ENCODE data around the gene PRDX4. TPM values are rescaled to one million over a fixed set of nuclear protein-coding genes. Genes with fewer than 3 reads are reported as not detected.

The PRDX4 gene
- total and polyA plus RNA-seq, 2 of the 8 experiments (the other 6 are each of a cell fraction or from before 2014, with no cell fraction given) = 130 TPM

DNA sequence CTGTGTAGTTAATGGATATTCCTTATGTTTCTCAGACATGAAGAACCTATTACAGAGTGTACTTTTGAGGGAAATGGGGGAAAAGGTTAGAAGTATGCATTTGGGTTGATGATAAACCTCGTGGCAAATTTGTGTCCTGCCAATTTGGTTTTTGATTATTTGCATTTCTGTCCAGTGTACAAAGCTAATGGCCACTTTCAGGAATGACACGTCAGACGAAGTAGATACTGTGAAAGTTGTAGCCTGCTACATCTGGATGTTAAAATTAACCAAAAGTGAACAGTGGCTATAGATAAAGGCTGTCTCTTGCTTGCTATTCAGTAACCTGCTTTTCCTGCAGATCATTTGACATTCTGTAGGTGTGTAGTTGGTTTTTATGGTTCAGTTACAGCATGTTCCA is 1.0 kb downstream of the PRDX4 start:
- TF ChIP-seq CHD1 (IDR thresholded peaks at IDR 0.05; ENCODE audit: low read depth, low read length) = no peak
- no peak for TF ChIP-seq CBX5 (IDR thresholded peaks at IDR 0.05; ENCODE audit: low read depth, low read length)
- no peak for TF ChIP-seq NANOG (IDR thresholded peaks at IDR 0.05; ENCODE audit: insufficient read depth, low read depth, low read length, poor library complexity, severe bottlenecking)
- no peak for TF ChIP-seq BCL11A (IDR thresholded peaks at IDR 0.05; ENCODE audit: low read depth in 2 of 2, low read length in 2 of 2)
- TF ChIP-seq SUZ12 (IDR thresholded peaks at IDR 0.05; ENCODE audit: low read length) = no peak
- no peak for TF ChIP-seq KDM1A (IDR thresholded peaks at IDR 0.05; ENCODE audit: borderline replicate concordance, low read length)
- no peak for TF ChIP-seq TEAD4 (IDR thresholded peaks at IDR 0.05; ENCODE audit: low read depth, low read length)
- TF ChIP-seq SP4 (IDR thresholded peaks at IDR 0.05; ENCODE audit: low read length) = no peak
- TF ChIP-seq CBX8 (IDR thresholded peaks at IDR 0.05; ENCODE audit: borderline replicate concordance, low read depth, low read length) = no peak
- TF ChIP-seq RXRA (IDR thresholded peaks at IDR 0.05; ENCODE audit: insufficient read depth, low read depth, low read length) = no peak
- TF ChIP-seq RBBP5 (IDR thresholded peaks at IDR 0.05; ENCODE audit: borderline replicate concordance, low read depth, low read length) = no peak
- TF ChIP-seq CREB1 (IDR thresholded peaks at IDR 0.05) = no peak
- TF ChIP-seq KDM5A (IDR thresholded peaks at IDR 0.05; ENCODE audit: low read length) = no peak
- no peak for TF ChIP-seq TCF12 (IDR thresholded peaks at IDR 0.05; ENCODE audit: low read depth, low read length)
- no peaks in the 10 kb centered on the region for H3K27me3 ChIP-seq (replicated peaks in 1 of 4; ENCODE audit: control insufficient read depth in 3 of 4, extremely low read depth in 1 of 4, insufficient read depth in 3 of 4, low read length in 3 of 4)
- FAIRE-seq = no peak
- no peak overlapping the region for H4K5ac ChIP-seq (ENCODE audit: insufficient read length, low read depth, low read length)
- no peak overlapping the region for H2BK15ac ChIP-seq (ENCODE audit: low read length)
- H3K79me2 ChIP-seq (ENCODE audit: control insufficient read depth in 1 of 2, insufficient read depth in 2 of 2, low read length in 2 of 2) = peaks cover 0 to 15% of the 10 kb centered on the region in 2 experiments; a peak in 2 of 4 replicates
- peaks cover 0 to 12% (median 0%) of the 10 kb centered on the region in 4 experiments; a peak in 2 of 7 replicates for H3K4me1 ChIP-seq (replicated peaks in 1 of 4; ENCODE audit: control insufficient read depth in 3 of 4, insufficient read depth in 4 of 4, low read length in 3 of 4)
- no peaks in the 10 kb centered on the region for H3K9me3 ChIP-seq (ENCODE audit: insufficient read depth in 2 of 2, low read depth in 1 of 2, low read length in 1 of 2)
- 0 out of 2 replicates have a peak, but pooled peaks cover 2% of the 10 kb centered on the region for H3K23me2 ChIP-seq (ENCODE audit: low read depth, low read length)
- H3K27ac ChIP-seq (ENCODE audit: low read depth, low read length) = no peak overlapping the region
- no peak overlapping the region for H3K18ac ChIP-seq (ENCODE audit: extremely low read depth, low read length)
- CTCF ChIA-PET (ENCODE audit: partially characterized antibody) = no interaction called here
- no peak overlapping the region for H4K91ac ChIP-seq (replicated peaks; ENCODE audit: insufficient read length, low read length)
- no peak for DNase-seq (ENCODE audit: low read depth in 1 of 2, low spot score in 2 of 2)
- no peak overlapping the region for H2BK5ac ChIP-seq (ENCODE audit: low read depth, low read length)
- POLR2A ChIA-PET (ENCODE audit: partially characterized antibody) = interaction anchor here (1.3 kb wide), 1 partner anchor 163 kb away, joined by 3 read pairs; no protein-coding TSS in a partner anchor
- 44% methylated on average over 3 of the region's 3 CpGs; no CpG with 5 or more reads in 1 of the 2 experiments for WGBS, 2 experiments (ENCODE audit: extremely low coverage in 1 of 2, insufficient coverage in 1 of 2, insufficient read length in 1 of 2, insufficient replicate concordance in 2 of 2, low coverage in 1 of 2, low lambda C conversion rate in 2 of 2, missing lambda C conversion rate in 1 of 2)
- no peaks in the 10 kb centered on the region for H3K79me1 ChIP-seq (ENCODE audit: low read depth, low read length)
- H3K36me3 ChIP-seq (ENCODE audit: control insufficient read depth in 2 of 4, insufficient read depth in 4 of 4, low read length in 3 of 4) = peaks cover 0 to 10% (median 3%) of the 10 kb centered on the region in 4 experiments; a peak in 3 of 8 replicates
- H3K14ac ChIP-seq (ENCODE audit: insufficient read length) = no peak overlapping the region
- no peak overlapping the region for H2BK12ac ChIP-seq (ENCODE audit: low read depth, low read length)
- H2BK120ac ChIP-seq (replicated peaks; ENCODE audit: low read depth, low read length) = no peak overlapping the region
- peaks cover 0 to 1% of the 10 kb centered on the region in 2 experiments for H4K20me1 ChIP-seq (replicated peaks in 1 of 2; ENCODE audit: control insufficient read depth in 1 of 2, insufficient read depth in 2 of 2, low read length in 2 of 2)
- H4K8ac ChIP-seq (ENCODE audit: extremely low read depth, insufficient read depth, low read length) = no peak overlapping the region
- H3K4me3 ChIP-seq (ENCODE audit: extremely low read depth in 1 of 4, insufficient read depth in 2 of 4, low read depth in 3 of 4, low read length in 4 of 4) = peak overlapping the region in 3 of 4 experiments; percentile 61 to 79 (median 71); a peak in 6 of 8 replicates
- no peak overlapping the region for H3K23ac ChIP-seq (ENCODE audit: insufficient read length)
- H3K4me2 ChIP-seq (ENCODE audit: insufficient read depth in 1 of 2, low read depth in 2 of 2, low read length in 2 of 2) = peak overlapping the region; percentile 81 to 88
- no peak overlapping the region for H2AFZ ChIP-seq (ENCODE audit: low read length)
- H3K56ac ChIP-seq (replicated peaks; ENCODE audit: insufficient read length, low read depth, low read length) = no peak overlapping the region
- H2AK5ac ChIP-seq (ENCODE audit: low read depth, low read length) = no peak overlapping the region
- H2BK20ac ChIP-seq (ENCODE audit: low read length) = no peak overlapping the region
- no peak overlapping the region for H3K4ac ChIP-seq (replicated peaks; ENCODE audit: insufficient read length, low read depth, low read length)
- H3K9ac ChIP-seq (replicated peaks in 1 of 4; ENCODE audit: extremely low read depth in 1 of 4, low read depth in 3 of 4, low read length in 3 of 4) = no peak overlapping the region

Measured in H1 (cell line).